ENCODE measurements around the gene RBM4B.

RBM4B gene

GRCh38 chr11:66704659-66705360, 27.1 kb upstream of the RBM4B start:
- Histone ChIP-seq H3K4me2 (ENCODE audit: low read length) (no peak overlapping the region), H3K79me2 (no peaks in the 10 kb centered on the region), H3K9ac (no peak overlapping the region), H3K27me3 (ENCODE audit: control insufficient read depth, insufficient read depth, low read length) (no peaks in the 10 kb centered on the region), H2AFZ (no peak overlapping the region), H3K36me3 (ENCODE audit: control insufficient read depth, insufficient read depth, low read length) (no peaks in the 10 kb centered on the region), H3K9me3 (ENCODE audit: control insufficient read depth, low read length) (no peaks in the 10 kb centered on the region), H3K4me1 (no peaks in the 10 kb centered on the region), H3K27ac (no peak overlapping the region), H3K4me3 (ENCODE audit: low read depth, low read length) (no peak overlapping the region)
- no peak for TF ChIP-seq CTCF (IDR thresholded peaks at IDR 0.05)

- no peak overlapping the region for H3K4me2 ChIP-seq (ENCODE audit: low read length)
- no peak overlapping the region for H2AFZ ChIP-seq
- H3K79me2 ChIP-seq: no peaks in the 10 kb centered on the region
- TF ChIP-seq CTCF (IDR thresholded peaks at IDR 0.05): no peak
- H3K4me1 ChIP-seq: no peaks in the 10 kb centered on the region
- no peak overlapping the region for H3K4me3 ChIP-seq (ENCODE audit: low read depth, low read length)
- no peaks in the 10 kb centered on the region for H3K27me3 ChIP-seq (ENCODE audit: control insufficient read depth, insufficient read depth, low read length)
- H3K27ac ChIP-seq: no peak overlapping the region
- H3K36me3 ChIP-seq (ENCODE audit: control insufficient read depth, insufficient read depth, low read length): no peaks in the 10 kb centered on the region
- H3K9me3 ChIP-seq (ENCODE audit: control insufficient read depth, low read length): no peaks in the 10 kb centered on the region
- no peak overlapping the region for H3K9ac ChIP-seq
These were observed 23.9 kb upstream of the RBM4B start for GRCh38 chr11:66701432-66702240.

GRCh38 chr11:66700742-66701141, 23.1 kb upstream of the RBM4B start:
- Histone ChIP-seq H3K4me2 (ENCODE audit: low read length) (no peak overlapping the region), H3K9ac (no peak overlapping the region), H3K4me3 (ENCODE audit: low read depth, low read length) (no peak overlapping the region), H3K4me1 (no peaks in the 10 kb centered on the region), H3K27me3 (ENCODE audit: control insufficient read depth, insufficient read depth, low read length) (no peaks in the 10 kb centered on the region), H3K9me3 (ENCODE audit: control insufficient read depth, low read length) (no peaks in the 10 kb centered on the region), H3K27ac (no peak overlapping the region), H2AFZ (no peak overlapping the region), H3K79me2 (no peaks in the 10 kb centered on the region), H3K36me3 (ENCODE audit: control insufficient read depth, insufficient read depth, low read length) (no peaks in the 10 kb centered on the region)
- TF ChIP-seq CTCF (IDR thresholded peaks at IDR 0.05): no peak

- Histone ChIP-seq H3K4me3 (ENCODE audit: low read depth, low read length) (no peak overlapping the region), H3K4me1 (no peaks in the 10 kb centered on the region), H2AFZ (no peak overlapping the region), H3K79me2 (no peaks in the 10 kb centered on the region), H3K36me3 (ENCODE audit: control insufficient read depth, insufficient read depth, low read length) (no peaks in the 10 kb centered on the region), H3K4me2 (ENCODE audit: low read length) (no peak overlapping the region), H3K9ac (no peak overlapping the region), H3K9me3 (ENCODE audit: control insufficient read depth, low read length) (no peaks in the 10 kb centered on the region), H3K27me3 (ENCODE audit: control insufficient read depth, insufficient read depth, low read length) (no peaks in the 10 kb centered on the region), H3K27ac (no peak overlapping the region)
- TF ChIP-seq CTCF (IDR thresholded peaks at IDR 0.05): no peak
These were observed 22.6 kb upstream of the RBM4B start for GRCh38 chr11:66700337-66700736.
